ENCODE data around the gene PEX5L.
A peak's percentile ranks its signal among the peaks of the same experiment; 100 is the strongest.
"Not testable (repeated sequence)": the region's sequence is repeated elsewhere in the genome, so short reads cannot be mapped to it uniquely, and the experiment has no call there.

The PEX5L gene

DNA sequence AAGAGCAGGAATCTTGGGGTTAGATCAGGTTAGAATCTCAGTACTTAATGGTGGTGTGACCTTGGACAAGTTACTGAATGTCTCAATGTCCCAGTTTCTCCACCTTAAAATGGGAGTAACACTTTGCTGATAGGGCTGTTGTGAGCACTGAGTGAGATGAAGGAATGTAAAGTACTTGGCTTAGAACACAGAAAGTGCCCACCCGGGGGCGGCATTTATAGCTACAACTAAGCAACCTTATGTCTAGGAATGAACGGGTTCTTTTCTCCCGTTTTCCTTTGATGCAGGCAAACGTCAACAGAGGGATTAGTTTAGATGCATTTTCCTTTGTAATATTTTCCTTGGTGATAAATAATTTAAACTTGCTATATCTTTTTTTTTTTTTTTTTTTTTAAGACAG lies 207.3 kb downstream of the PEX5L start:
- FAIRE-seq, result no peak

DNA sequence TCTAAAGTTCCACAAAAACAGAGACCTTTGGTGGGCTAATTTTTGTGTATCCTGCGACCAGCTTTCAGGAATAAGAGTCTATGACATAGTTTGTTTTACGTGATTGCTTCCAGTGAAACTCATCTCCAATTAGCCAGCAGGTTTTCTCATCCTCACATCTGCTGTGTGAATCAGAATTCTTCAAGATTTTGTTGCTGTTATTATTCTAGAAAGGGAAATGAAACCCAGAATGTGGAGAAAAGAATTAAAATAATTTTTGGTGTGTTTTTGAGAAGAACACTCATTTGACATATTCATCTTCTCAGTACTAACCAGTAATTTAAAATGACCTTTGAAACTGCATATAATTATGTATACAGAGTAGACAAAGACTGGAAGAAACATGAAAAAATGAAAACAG lies 208.0 kb downstream of the PEX5L start:
- FAIRE-seq, result no peak

DNA sequence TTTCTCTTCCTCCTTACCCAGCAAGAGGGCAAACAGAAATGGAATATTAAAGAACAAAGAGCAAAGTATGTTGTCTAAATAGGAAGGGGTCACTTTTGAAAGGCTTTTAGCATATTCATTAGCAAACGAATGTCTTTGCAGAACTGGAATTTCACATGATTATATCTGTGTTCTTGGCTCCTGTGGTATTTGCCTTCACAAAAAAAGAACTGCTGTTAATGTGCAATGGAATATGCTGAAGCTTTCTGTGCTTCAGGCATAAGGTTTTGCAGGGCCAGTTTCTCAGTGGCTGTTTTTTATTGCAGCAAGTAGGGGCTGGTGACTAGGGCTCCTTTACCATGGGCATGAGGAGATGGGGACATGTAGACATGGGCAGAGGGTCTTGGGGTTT lies 210.5 kb downstream of the PEX5L start:
- FAIRE-seq, result no peak

DNA sequence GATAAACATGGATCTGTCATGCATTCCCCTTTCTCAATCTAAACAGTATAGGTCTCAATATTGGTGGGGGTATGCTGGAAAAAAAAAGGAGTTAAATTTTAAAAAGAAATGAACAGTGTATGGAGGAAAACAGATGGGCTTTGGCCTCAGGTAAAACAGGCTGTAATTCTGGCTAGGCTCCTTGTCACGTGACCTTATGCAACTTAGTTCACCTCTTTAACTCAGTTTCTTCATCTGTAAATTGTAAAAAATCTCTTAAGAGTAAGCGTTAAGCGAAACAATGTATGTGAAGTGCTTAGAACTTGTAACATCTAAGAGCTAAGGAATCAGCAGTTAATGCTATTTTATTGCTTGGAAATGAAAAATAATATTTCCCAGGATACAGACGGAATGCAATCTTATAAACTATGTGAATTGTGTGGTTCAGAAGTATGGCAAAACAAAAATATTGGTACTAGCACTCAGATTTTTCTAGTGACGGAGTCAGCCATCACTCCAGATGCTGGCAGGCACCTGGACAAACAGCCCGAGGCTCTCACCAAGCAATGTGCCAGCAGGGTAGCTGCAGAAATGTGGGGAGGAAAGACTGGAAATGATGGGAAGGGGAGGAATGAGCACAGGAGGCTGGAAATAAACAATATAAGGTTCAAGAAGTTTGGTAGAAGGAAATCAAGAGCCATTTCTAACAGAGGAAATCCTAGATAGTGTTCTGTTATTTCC lies 211.1 kb downstream of the PEX5L start:
- no peak for FAIRE-seq

DNA sequence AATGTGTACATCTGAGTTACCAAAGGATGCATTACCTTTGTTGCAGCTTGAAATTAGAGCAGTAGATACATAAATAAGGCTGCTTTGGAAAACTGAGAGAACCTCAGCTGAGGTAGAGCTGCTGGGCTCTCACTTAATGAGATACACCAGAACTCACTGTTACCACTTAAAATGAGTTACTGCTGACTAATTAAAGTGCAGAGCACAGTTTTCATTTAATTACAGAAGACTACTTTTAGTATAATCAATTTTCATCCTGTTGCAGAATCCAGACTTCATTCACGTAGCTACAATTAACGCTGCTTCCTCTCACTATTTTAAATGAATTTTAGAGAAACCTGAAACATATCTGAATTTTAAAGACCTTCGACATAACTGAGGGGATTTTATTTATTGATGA lies 214.4 kb downstream of the PEX5L start:
- no peak for FAIRE-seq

DNA sequence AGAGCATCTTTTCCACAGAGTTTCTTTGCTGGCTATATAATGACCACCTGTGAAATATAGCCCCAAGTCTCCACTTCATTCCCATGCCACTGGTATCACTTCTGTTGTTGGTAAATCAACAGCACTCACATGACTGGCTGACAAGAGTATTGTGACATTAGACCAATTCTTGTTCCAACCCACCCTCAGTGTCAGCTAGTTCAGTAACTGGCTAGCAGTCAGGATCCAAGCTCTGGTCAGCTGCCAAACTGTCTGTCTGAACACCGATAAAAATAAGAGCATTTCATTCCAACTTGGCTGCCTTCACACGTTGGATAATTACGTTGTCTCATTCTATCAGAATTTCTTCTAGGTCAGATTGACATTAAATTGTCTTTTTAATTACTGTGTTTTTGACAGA lies 217.4 kb downstream of the PEX5L start:
- no peak for FAIRE-seq

DNA sequence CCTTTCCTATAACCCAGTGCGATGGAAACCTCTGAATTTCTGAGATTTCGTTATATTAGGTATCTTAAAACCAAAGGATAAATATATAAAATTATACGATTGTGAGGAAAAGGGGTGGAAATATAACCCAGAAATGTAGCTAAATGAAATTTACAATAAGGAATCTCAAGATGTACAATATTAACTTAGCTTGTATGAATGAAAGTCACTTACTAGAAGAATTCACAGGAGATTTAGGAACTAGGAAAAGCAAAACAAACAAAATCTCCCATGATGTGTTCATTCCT lies 224.7 kb downstream of the PEX5L start:
- FAIRE-seq, result no peak

DNA sequence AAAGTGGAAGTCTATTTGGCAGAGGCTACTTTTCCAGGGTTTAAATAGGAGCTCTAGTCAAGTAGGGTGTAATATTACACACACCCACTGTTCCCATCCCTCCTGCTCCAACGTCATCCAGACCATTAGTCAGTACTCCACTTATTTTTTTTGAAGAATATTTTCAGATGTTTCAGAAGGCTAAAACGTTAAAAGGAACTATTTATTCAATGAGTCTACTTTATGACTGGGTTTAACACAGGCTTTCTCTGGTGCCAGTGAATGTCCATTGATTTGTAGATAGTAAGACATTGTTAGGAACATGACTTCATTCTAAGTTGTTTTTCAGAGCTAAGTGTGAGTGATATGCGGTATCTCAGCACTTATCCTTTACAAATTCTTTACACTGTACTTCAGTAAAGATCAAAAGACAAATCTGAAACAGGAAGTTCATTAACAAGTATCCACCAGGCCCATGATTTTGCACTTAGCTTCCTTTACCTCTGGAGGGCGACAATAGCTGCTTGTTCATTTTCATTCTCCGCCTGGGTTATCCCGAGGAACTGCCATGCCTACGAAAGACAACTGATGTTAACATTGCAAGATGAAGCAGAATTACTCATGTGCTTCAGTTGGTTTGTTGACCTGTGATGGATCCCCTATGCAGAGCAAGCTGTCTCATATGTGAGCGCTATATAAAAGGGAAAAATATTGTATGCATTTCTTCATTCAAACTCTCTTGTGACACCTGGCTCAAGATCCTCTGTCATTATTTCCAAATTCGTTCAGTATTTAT lies 225.2 kb downstream of the PEX5L start:
- FAIRE-seq, result peak; percentile 68

DNA sequence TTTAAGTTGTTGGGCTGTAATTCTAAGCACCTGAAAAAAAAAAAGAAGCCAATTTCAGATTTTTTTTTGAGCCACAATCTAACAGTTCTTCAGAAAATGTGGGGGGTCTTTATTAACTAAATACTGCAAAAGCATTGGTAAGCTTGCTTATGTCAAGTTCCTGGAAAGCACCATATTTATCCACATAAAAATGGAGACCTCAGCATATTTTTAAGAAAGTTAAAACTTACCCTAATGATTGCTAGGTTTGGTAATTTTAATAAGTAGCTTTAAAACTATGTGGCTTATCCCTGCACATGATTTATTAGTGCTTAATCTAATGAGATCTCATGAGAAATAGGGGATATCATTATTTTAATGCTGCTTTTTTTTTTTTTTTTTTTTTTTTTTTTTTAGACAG lies 227.1 kb downstream of the PEX5L start:
- FAIRE-seq, result no peak

DNA sequence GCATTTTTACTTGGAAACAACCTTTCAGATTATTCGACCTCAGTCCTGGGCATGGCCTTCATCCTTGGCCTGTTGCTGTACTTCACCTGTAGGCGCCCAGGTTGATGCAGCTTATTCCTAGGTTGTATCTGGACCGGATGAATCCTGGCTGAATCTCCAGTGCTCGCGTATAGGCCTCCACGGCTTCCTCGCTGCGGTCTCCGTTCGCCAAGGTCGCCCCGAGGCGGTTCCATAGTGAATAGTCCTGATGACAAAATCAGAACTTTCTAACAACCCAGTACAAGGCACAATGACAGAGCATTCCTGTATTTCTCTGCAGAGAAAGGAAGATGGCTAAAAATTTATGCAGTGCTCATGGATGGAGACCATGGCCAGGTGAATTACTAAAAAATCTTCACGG lies 229.1 kb downstream of the PEX5L start:
- no peak for FAIRE-seq

DNA sequence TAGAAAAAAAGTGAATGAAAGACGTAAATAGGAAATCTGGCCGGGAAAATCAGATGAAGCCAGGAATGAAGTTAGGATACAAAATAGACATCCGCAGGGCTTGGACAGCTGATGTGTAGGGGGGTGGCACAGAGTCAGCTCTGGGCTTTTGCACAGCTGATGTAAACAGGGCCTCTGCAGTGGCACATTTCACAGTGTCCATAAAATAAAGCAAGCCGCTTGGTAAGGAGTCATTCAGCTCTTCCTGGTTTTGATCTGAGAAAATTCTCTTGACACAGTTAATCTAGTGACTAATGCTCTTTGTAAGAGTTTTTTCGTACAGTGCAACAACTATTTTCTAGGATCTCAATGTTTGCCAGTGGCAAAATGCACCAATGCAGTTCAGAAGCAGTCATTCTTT lies 230.6 kb downstream of the PEX5L start:
- FAIRE-seq, result no peak

DNA sequence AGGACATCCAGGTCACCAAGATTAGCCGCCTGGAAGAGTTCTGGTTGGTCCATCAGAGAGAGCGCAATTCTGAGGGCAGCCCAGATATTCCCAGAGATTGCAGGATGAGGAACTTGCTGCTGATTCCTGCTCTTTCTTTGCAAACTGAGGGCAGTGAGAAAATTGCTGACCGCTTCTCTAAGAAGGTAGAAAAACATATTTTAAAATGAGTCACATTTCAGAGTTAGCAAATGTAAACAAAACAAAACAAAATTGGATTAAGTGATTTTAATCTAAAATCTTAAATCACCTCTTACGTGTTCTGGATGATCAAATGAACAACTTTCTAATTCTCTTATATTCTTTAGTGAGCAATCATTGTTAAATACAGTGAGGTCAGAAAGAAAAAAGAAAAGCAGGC lies 234.9 kb downstream of the PEX5L start:
- FAIRE-seq, result no peak

DNA sequence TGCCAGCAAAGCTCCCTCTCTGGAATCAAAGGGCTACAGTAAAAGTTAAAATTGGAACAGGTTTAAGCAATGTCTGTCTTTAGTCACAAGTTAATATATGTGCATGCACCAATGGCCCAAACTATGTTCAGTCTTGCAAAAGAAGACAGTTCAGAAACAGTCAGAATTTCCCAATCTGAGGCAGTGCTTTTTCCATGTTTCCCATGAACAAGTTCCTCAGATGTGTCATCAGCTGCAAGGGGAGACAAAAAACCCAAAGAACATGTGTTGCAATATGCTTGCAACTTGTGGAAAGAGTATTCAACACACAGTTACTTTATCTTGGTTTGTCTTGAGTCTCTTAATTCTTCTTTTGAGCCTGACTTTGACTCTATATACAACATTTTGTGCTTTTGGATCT lies 235.5 kb downstream of the PEX5L start:
- no peak for FAIRE-seq

DNA sequence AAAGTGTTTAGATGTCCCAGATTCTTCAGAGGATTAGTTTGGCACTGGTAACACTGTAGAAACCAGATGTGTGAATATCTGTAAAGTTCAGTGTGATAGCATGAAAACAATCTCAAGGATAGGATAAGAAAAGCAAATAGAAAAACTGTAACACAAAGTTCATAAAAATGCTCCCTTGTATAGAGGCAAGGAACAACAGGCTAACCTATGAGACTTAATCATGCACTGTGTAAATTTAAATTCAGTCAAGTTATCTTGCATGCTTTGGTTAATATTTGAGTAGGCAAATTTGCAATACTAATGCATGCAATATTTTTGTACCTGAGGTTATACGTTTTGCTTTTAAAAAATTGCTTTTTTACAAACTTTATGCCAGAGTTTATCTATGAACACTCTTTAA lies 239.5 kb downstream of the PEX5L start:
- no peak for FAIRE-seq

DNA sequence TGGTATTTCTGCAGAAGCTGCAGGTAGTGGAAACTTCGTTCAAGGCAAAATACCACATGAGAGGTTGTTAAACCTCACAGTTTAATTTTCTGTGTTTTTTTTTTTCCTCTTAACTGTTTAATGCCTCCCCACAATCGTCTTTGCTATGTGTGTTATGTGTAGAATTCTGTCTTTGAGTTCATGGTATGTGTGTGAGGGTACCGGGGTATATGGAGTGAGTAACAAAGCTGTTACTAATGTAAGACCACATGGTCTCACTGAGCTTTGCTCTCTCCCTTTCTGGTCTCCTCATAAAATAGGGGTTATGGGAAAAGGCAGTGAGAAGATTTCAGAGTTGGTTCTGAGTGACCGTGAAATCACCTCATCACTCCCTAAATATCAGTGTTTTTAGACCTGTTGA lies 240.3 kb downstream of the PEX5L start:
- FAIRE-seq, result no peak

DNA sequence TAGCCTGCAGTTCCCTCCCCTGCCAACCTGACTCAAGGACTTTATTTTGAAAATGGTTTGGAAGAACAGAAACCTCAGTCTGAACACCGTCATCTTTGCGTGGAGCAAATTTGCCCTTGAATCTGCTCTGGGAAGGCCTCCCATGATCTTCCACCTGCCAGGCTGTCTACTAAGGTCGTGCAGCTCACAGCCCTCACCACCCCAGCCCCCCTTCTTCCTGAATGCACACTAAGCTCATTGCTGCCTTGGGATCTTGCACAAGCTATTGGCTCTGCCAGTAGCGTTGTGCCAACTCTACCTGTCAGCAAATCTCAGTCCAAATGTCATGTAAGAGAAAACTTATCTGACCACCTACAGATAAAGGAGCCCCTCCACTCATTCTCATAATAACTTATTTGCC lies 242.4 kb downstream of the PEX5L start:
- no peak for FAIRE-seq

DNA sequence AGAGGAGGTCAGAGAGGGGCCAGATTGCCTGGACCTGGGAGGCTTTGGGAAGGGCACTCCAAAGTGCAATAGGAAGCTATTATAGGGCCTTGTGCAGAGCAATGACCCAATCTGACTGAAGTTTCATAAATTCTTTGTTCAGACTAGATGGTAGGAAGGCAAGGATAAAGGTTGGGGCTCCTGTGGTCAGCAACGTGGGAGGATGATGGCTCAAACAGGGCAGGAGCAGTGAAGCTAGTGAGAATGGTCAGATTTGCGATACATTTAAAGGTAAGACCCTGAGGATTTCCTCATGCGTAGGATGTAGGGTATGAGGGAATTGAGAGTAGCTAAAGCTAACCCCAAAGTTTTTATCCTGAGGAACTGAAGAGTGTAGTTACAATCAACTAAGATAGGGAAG lies 244.9 kb downstream of the PEX5L start:
- no peak for FAIRE-seq

DNA sequence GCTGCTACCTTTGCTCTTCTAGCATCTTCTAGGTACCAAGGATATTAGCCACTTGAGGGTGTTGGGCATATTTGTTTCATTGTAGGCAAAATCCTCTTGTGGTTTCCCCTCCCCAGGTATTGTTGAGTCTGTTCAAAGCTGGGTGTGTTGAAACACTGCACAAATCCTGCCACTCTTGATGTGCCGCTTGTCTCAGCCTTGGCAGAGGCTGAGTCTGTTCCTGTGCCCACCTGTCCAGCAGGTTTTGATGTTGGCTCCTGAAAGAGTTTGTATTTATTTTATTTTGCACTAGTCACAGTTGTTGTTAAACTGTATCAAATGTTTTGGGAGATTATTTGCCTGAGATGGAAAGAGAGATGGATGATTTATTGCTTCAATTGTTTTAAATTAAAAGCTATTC lies 247.7 kb downstream of the PEX5L start:
- no peak for FAIRE-seq

DNA sequence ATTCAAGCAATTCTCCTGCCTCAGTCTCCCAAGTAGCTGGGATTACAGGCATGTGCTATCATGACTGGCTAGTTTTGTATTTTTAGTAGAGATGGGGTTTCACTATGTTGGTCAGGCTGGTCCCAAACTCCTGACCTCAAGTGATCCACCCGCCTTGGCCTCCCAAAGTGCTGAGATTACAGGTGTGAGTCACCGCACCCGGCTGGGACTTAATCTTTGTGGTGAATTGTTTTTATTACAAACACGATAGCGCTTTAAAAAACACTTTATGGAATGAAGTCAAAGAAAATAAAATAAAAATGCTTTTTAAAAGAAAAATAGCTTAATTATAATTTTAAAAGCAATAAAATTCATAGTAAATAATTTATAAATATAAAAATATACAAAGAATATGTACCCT lies 253.9 kb downstream of the PEX5L start:
- FAIRE-seq, result not testable (repeated sequence)

DNA sequence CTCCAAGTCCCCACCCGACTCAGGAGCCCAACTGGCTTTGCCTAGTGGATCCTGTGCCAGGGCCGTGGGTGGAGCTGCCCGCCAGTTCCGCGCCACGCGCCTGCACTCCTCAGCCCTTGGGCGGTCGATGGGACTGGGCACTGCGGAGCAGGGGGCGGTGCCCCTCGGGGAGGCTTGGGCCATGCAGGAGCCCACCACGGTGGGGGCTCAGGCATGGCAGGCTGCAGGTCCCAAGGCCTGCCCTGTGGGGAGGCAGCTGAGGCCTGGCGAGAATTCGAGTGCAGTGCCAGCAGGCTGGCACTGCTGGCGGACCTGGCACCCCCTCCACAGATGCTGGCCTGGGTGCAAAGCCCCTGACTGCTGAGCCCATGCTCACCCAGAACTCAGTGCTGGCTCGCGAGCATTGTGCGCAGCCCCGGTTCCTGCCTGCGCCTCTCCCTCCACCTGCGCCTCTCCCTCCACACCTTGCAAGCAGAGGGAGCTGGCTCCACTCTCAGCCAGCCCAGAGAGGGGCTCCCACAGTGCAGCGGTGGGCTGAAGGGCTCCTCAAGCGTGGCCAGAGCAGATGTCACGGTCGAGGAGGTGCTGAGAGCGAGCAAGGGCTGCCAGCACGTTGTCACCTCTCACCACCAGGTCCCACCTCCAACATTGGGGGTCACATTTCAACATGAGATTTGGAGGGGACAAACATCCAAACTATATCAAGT lies 261.2 kb downstream of the PEX5L start:
- no peak for FAIRE-seq

DNA sequence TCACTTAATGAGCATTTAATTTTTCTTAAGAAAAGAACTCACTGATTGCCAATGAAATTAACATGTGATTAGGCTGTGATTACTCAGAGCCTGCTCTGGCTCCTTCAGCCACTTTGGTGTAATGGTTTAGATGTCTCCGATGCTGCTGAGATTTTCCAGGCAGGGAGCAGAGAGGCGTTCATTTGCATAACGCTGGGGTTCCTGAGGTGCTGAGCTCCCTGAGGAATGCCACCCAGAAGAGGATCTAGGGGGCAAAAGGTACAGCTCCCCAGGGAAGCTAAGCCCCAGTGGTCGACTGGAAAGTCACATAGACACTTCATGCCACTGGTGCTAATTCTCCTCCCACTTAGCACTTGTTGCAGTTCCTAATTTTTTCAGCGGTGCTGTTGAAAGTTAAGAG lies 264.4 kb downstream of the PEX5L start:
- no peak for FAIRE-seq

DNA sequence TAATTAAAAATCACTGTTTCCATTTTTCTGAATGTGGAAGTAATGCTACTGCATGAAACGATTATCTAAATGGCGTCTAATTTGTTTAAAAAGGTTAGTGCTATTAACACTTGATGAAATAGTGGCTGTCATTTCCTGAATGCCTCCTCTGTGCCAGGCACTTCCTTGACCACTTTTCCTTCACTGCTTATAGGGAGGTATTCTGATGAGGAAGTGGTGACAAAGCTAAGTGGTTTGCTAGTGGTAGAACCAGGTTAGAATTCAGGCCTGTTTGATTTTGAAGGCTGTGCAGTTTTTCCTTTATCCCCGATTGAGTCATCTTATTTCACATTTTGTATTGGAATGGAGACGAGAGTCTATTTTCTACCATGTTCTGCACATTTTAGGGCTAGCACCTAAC lies 264.9 kb downstream of the PEX5L start:
- no peak for FAIRE-seq

DNA sequence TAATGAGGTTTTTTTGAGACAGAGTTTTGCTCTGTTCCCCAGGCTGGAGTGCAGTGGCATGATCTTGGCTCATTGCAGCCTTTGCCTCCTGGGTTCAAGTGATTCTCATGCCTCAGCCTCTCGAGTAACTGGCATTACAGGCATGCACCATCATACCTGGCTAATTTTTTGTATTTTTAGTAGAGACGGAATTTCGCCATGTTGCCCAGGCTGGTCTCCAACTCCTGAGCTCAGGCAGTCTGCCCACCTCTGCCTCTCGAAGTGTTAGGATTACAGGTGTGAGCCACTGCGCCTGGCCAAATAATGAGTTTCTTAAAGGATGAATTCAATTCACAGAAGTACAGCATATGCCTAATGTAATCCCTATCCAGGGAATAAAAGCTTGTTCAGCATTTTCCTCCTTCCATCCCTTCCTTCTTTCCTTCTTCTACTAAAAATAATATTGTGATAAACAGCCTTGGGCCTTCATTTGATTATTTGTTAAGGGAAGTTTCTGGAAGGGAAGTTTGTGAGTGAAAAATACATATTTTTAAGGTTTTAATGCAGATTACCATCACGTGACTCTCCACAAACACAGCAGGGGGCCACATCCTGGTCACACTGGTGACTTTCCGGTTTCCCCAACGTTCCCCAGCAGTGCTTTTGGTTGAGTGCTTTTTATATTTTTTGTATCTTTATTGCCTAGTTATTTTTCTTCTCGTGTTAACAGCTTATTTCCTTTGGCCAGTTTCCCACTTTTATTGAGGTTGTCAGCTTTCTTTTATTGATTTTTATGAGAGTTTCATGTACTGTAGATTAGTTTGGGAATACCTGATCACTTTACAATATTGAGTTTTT lies 267.1 kb downstream of the PEX5L start:
- no peak for FAIRE-seq

DNA sequence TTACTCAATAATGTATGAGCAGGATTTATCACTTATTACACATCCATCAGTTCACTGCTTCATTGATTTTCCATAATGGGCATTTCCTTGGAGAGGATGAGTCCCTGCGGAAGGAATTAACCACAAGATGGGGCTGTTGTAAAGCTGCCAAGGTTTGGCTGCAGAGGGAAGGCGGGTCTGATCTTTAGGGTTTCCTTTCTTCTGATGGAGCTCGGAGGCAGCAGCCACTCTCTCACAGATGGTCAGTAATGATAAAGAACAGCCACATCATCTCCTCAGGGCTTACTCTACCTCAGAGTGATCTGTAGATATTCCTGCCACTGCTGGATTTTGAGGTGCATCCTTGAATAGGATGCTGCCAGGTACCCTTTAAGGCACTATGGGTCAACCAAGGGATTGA lies 268.7 kb downstream of the PEX5L start:
- FAIRE-seq, result no peak
